ENCODE results near the gene STK36.

DNA sequence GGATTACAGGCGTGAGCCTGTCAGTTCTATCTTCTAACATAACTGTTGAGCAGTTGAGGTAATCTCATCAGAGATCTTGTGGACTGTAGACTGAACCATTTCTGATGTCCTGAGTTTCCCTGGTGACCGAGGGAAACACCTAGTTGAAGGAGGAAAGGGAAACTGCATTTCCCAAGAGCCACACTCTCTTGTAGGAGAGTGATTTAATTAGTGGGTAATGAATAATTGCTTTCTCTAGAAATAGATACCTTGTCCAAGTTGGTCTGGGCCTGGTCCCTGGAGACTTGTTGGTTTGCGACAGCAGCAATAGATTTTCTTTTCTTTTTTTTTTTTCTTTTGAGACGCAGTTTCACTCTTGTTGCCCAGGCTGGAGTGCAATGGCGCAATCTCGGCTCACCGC is 46.2 kb downstream of the STK36 start:
- TF ChIP-seq POLR2A (IDR thresholded peaks at IDR 0.05) = no peak
- TF ChIP-seq, protein P1, sequence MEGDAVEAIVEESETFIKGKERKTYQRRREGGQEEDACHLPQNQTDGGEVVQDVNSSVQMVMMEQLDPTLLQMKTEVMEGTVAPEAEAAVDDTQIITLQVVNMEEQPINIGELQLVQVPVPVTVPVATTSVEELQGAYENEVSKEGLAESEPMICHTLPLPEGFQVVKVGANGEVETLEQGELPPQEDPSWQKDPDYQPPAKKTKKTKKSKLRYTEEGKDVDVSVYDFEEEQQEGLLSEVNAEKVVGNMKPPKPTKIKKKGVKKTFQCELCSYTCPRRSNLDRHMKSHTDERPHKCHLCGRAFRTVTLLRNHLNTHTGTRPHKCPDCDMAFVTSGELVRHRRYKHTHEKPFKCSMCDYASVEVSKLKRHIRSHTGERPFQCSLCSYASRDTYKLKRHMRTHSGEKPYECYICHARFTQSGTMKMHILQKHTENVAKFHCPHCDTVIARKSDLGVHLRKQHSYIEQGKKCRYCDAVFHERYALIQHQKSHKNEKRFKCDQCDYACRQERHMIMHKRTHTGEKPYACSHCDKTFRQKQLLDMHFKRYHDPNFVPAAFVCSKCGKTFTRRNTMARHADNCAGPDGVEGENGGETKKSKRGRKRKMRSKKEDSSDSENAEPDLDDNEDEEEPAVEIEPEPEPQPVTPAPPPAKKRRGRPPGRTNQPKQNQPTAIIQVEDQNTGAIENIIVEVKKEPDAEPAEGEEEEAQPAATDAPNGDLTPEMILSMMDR (IDR thresholded peaks at IDR 0.05) = no peak
